ENCODE data around the gene TBPL1. TPM values are rescaled to one million over a fixed set of nuclear protein-coding genes. Genes with fewer than 3 reads are reported as not detected.

Gene TBPL1
- total RNA-seq, 1 experiment from 2014 or later: 40.9 TPM

DNA sequence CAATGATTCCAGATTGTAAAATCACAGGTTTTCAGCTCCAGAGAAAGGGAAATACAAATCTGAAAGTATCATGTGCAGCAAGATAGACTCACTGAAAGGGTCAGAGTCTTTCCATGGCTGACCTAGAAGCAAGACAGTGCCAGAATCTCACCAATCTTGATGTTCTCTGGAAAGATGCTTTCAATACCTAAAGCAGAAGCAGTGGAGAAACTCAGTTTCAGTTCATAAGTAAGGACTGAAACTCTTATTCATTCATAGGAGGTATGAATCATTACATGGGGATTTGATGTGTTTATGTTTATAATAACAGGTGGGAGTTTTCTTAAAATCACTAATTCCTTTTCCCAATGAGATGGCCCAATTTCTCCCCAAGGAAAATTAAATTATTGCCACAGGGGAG lies 56.9 kb downstream of the TBPL1 start:
- Mint-ChIP-seq H3K4me3 (ENCODE audit: unreplicated experiment) (no peak overlapping the region), H3K9me3 (ENCODE audit: unreplicated experiment) (no peaks in the 10 kb centered on the region), H3K27me3 (ENCODE audit: insufficient read depth, unreplicated experiment) (no peaks in the 10 kb centered on the region), H3K27ac (ENCODE audit: low read depth, unreplicated experiment) (no peak overlapping the region), H3K4me1 (ENCODE audit: insufficient read depth, unreplicated experiment) (peaks cover 9% of the 10 kb centered on the region), H3K36me3 (ENCODE audit: insufficient read depth, unreplicated experiment) (peaks cover 6% of the 10 kb centered on the region)
- TF ChIP-seq CTCF (IDR thresholded peaks at IDR 0.05; ENCODE audit: unreplicated experiment): no peak
- CTCF ChIA-PET: interaction anchor here (0.6 kb wide), 1 partner anchor 407 kb away, joined by 3 read pairs; no protein-coding TSS in a partner anchor
- DNase-seq (ENCODE audit: unreplicated experiment): no peak
- POLR2A ChIA-PET: no interaction called here
- intact Hi-C loops (cut with micrococcal nuclease): no loop called here
- BruUV-seq (replicated peaks): no TSS peak

DNA sequence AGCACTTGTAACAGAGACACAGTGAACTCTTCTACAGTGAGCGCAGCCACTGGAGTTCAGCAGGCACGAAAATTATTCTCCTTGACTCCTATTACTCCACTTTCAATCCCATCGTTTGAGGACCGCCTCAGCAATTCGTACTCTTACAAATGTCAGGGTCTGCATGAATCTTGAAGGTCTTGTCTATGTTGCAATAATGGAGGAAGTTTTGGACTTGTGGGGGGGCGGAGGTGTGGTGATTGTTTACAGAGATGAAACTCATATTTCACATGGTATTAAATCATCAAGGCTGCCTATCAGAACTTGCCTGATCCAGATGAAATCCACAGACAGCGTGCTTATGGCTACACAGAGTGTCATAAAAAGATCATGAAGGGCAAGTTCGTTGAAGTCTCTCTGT lies 57.4 kb downstream of the TBPL1 start:
- POLR2A ChIA-PET: no interaction called here
- BruUV-seq (replicated peaks): no TSS peak
- Mint-ChIP-seq H3K4me1 (ENCODE audit: insufficient read depth, unreplicated experiment) (peaks cover 9% of the 10 kb centered on the region), H3K27ac (ENCODE audit: low read depth, unreplicated experiment) (no peak overlapping the region), H3K27me3 (ENCODE audit: insufficient read depth, unreplicated experiment) (no peaks in the 10 kb centered on the region), H3K9me3 (ENCODE audit: unreplicated experiment) (no peaks in the 10 kb centered on the region), H3K36me3 (ENCODE audit: insufficient read depth, unreplicated experiment) (peaks cover 6% of the 10 kb centered on the region), H3K4me3 (ENCODE audit: unreplicated experiment) (no peak overlapping the region)
- DNase-seq (ENCODE audit: unreplicated experiment): no peak
- intact Hi-C loops (cut with micrococcal nuclease): no loop called here
- no peak for TF ChIP-seq CTCF (IDR thresholded peaks at IDR 0.05; ENCODE audit: unreplicated experiment)
- CTCF ChIA-PET: interaction anchor here (0.8 kb wide), 1 partner anchor 11 kb away, joined by 3 read pairs; no protein-coding TSS in a partner anchor

GRCh38 chr6:134010974-134011373 lies 58.0 kb downstream of the TBPL1 start:
- Mint-ChIP-seq H3K27ac (ENCODE audit: low read depth, unreplicated experiment) (no peak overlapping the region), H3K27me3 (ENCODE audit: insufficient read depth, unreplicated experiment) (no peaks in the 10 kb centered on the region), H3K36me3 (ENCODE audit: insufficient read depth, unreplicated experiment) (peaks cover 6% of the 10 kb centered on the region), H3K4me1 (ENCODE audit: insufficient read depth, unreplicated experiment) (peaks cover 9% of the 10 kb centered on the region), H3K9me3 (ENCODE audit: unreplicated experiment) (no peaks in the 10 kb centered on the region), H3K4me3 (ENCODE audit: unreplicated experiment) (no peak overlapping the region)
- DNase-seq (ENCODE audit: unreplicated experiment): no peak
- ChIA-PET CTCF (interaction anchor here (0.8 to 1.0 kb wide), 2 partner anchors 10 to 53 kb away, joined by 3 read pairs; no protein-coding TSS in a partner anchor), POLR2A (no interaction called here)
- no TSS peak for BruUV-seq (replicated peaks)
- intact Hi-C loops (cut with micrococcal nuclease): no loop called here
- TF ChIP-seq CTCF (IDR thresholded peaks at IDR 0.05; ENCODE audit: unreplicated experiment): no peak

- H3K36me3 Mint-ChIP-seq (ENCODE audit: insufficient read depth, unreplicated experiment): no peaks in the 10 kb centered on the region
- POLR2A ChIA-PET: no interaction called here
- TF ChIP-seq CTCF (IDR thresholded peaks at IDR 0.05; ENCODE audit: unreplicated experiment): no peak
- no peak overlapping the region for H3K4me3 Mint-ChIP-seq (ENCODE audit: unreplicated experiment)
- CTCF ChIA-PET: interaction anchor here (1.5 kb wide), 1 partner anchor 48 kb away, joined by 3 read pairs; no protein-coding TSS in a partner anchor
- peaks cover 7% of the 10 kb centered on the region for H3K9me3 Mint-ChIP-seq (ENCODE audit: unreplicated experiment)
- H3K4me1 Mint-ChIP-seq (ENCODE audit: insufficient read depth, unreplicated experiment): peaks cover 4% of the 10 kb centered on the region
- no TSS peak for BruUV-seq (replicated peaks)
- intact Hi-C loops (cut with micrococcal nuclease): no loop called here
- no peaks in the 10 kb centered on the region for H3K27me3 Mint-ChIP-seq (ENCODE audit: insufficient read depth, unreplicated experiment)
- no peak overlapping the region for H3K27ac Mint-ChIP-seq (ENCODE audit: low read depth, unreplicated experiment)
- no peak for DNase-seq (ENCODE audit: unreplicated experiment)
Measured at GRCh38 chr6:134014588-134015137, 61.6 kb downstream of the TBPL1 start.

Measured in MCF 10A (cell line).